Measurements from ENCODE around the gene TREH. TPM values are rescaled to one million over a fixed set of nuclear protein-coding genes. Genes with fewer than 3 reads are reported as not detected.

The TREH gene
- total and polyA plus RNA-seq, 2 of the 8 experiments (the other 6 are each of a cell fraction or from before 2014, with no cell fraction given): 0.03 TPM; not detected in 1

- Histone ChIP-seq H3K56ac (replicated peaks; ENCODE audit: insufficient read length, low read depth, low read length) (no peak overlapping the region), H4K20me1 (replicated peaks in 1 of 2; ENCODE audit: control insufficient read depth in 1 of 2, insufficient read depth in 2 of 2, low read length in 2 of 2) (peaks cover 1 to 7% of the 10 kb centered on the region in 2 experiments), H3K79me1 (ENCODE audit: low read depth, low read length) (no peaks in the 10 kb centered on the region), H4K91ac (replicated peaks; ENCODE audit: insufficient read length, low read length) (no peak overlapping the region), H2BK5ac (ENCODE audit: low read depth, low read length) (no peak overlapping the region), H3K4me1 (replicated peaks in 1 of 4; ENCODE audit: control insufficient read depth in 3 of 4, insufficient read depth in 4 of 4, low read length in 3 of 4) (peaks cover 23 to 56% (median 29%) of the 10 kb centered on the region in 4 experiments), H4K8ac (ENCODE audit: extremely low read depth, insufficient read depth, low read length) (no peak overlapping the region), H2AK5ac (ENCODE audit: low read depth, low read length) (no peak overlapping the region), H2BK120ac (replicated peaks; ENCODE audit: low read depth, low read length) (no peak overlapping the region), H2BK15ac (ENCODE audit: low read length) (no peak overlapping the region), H3K18ac (ENCODE audit: extremely low read depth, low read length) (no peak overlapping the region), H3K4ac (replicated peaks; ENCODE audit: insufficient read length, low read depth, low read length) (no peak overlapping the region), H4K5ac (ENCODE audit: insufficient read length, low read depth, low read length) (no peak overlapping the region), H3K23me2 (ENCODE audit: low read depth, low read length) (peaks cover 32% of the 10 kb centered on the region; the same call in 1 of the 2 replicates), H2AFZ (ENCODE audit: low read length) (no peak overlapping the region), H3K27ac (ENCODE audit: low read depth, low read length) (no peak overlapping the region), H3K9ac (replicated peaks in 1 of 4; ENCODE audit: extremely low read depth in 1 of 4, low read depth in 3 of 4, low read length in 3 of 4) (no peak overlapping the region), H3K4me3 (ENCODE audit: extremely low read depth in 1 of 4, insufficient read depth in 2 of 4, low read depth in 3 of 4, low read length in 4 of 4) (peak overlapping the region; percentile 14 to 66 (median 48)), H2BK20ac (ENCODE audit: low read length) (no peak overlapping the region), H3K36me3 (ENCODE audit: control insufficient read depth in 2 of 4, insufficient read depth in 4 of 4, low read length in 3 of 4) (peaks cover 0 to 12% (median 0%) of the 10 kb centered on the region in 4 experiments; a peak in 1 of 8 replicates), H3K23ac (ENCODE audit: insufficient read length) (no peak overlapping the region), H3K79me2 (ENCODE audit: control insufficient read depth in 1 of 2, insufficient read depth in 2 of 2, low read length in 2 of 2) (no peaks in the 10 kb centered on the region), H3K27me3 (replicated peaks in 1 of 4; ENCODE audit: control insufficient read depth in 3 of 4, extremely low read depth in 1 of 4, insufficient read depth in 3 of 4, low read length in 3 of 4) (peaks cover 45 to 63% (median 58%) of the 10 kb centered on the region in 4 experiments), H3K9me3 (ENCODE audit: insufficient read depth in 2 of 2, low read depth in 1 of 2, low read length in 1 of 2) (no peaks in the 10 kb centered on the region; a peak in 1 of 4 replicates), H3K14ac (ENCODE audit: insufficient read length) (no peak overlapping the region), H3K4me2 (ENCODE audit: insufficient read depth in 1 of 2, low read depth in 2 of 2, low read length in 2 of 2) (peak overlapping the region; percentile 83), H2BK12ac (ENCODE audit: low read depth, low read length) (no peak overlapping the region)
- DNase-seq (ENCODE audit: low read depth in 1 of 2, low spot score in 2 of 2) (peak in 1 of 2 experiments; percentile 75), FAIRE-seq (no peak)
- CTCF ChIA-PET (ENCODE audit: partially characterized antibody): interaction anchor here (1.0 to 25.3 kb wide), 8 partner anchors 11 to 75 kb away, joined by 3 to 435 read pairs (median 24); no protein-coding TSS in a partner anchor
- 3% methylated on average over 31 of the region's 42 CpGs; no CpG with 5 or more reads in 1 of the 2 experiments for WGBS, 2 experiments (ENCODE audit: extremely low coverage in 1 of 2, insufficient coverage in 1 of 2, insufficient read length in 1 of 2, insufficient replicate concordance in 2 of 2, low coverage in 1 of 2, low lambda C conversion rate in 2 of 2, missing lambda C conversion rate in 1 of 2)
- TF ChIP-seq SUZ12 (IDR thresholded peaks at IDR 0.05; ENCODE audit: low read length): peak; percentile 19
- TF ChIP-seq TAF1 (IDR thresholded peaks at IDR 0.05; ENCODE audit: low read depth, low read length): no peak
- no peak for TF ChIP-seq RFX5 (IDR thresholded peaks at IDR 0.05; ENCODE audit: borderline replicate concordance, low read depth, low read length)
- TF ChIP-seq HDAC2 (IDR thresholded peaks at IDR 0.05; ENCODE audit: borderline replicate concordance in 1 of 2, low read depth in 2 of 2, low read length in 2 of 2): no peak
- no peak for TF ChIP-seq RNF2 (IDR thresholded peaks at IDR 0.05; ENCODE audit: borderline replicate concordance, low read depth, low read length, missing control alignments, poor library complexity, severe bottlenecking)
- no peak for TF ChIP-seq MAX (IDR thresholded peaks at IDR 0.05)
- TF ChIP-seq ATF2 (IDR thresholded peaks at IDR 0.05; ENCODE audit: low read length): no peak
- POLR2A ChIA-PET (ENCODE audit: partially characterized antibody): interaction anchor here (0.7 to 28.7 kb wide), 6 partner anchors 10 to 48 kb away, joined by 3 to 574 read pairs (median 8); no protein-coding TSS in a partner anchor
These were observed 69.2 kb downstream of the TREH start for GRCh38 chr11:118610225-118610772.
